Smooth muscle cell of the brain vasculature (primary cell): ENCODE measurements around the gene PPP1R14B.

Experiments used
- DNase-seq: peaks from one replicate; pipeline ENCODE4 v3.0.0-alpha.2; 2012; ENCODE audit warnings: low read depth, low spot score

Gene PPP1R14B

GRCh38 chr11:64246871-64247728, at the start of gene PPP1R14B:
TSS of gene PPP1R14B (minus strand) at chr11:64246943. CDS start at chr11:64246673, 270 bp downstream.
- DNase-seq, result peak; percentile 61

GRCh38 chr11:64296236-64296635, 49.5 kb upstream of the PPP1R14B start:
- no peak for DNase-seq

GRCh38 chr11:64295760-64296159, 49.0 kb upstream of the PPP1R14B start:
- DNase-seq, result no peak

- DNase-seq, result no peak
Observed at GRCh38 chr11:64294774-64295173, 48.0 kb upstream of the PPP1R14B start.

GRCh38 chr11:64292460-64293254, 45.9 kb upstream of the PPP1R14B start:
- no peak for DNase-seq

GRCh38 chr11:64291752-64292459, 45.2 kb upstream of the PPP1R14B start:
- DNase-seq, result no peak

GRCh38 chr11:64291262-64291751, 44.6 kb upstream of the PPP1R14B start, which contains the start of gene KCNK4:
TSS of gene KCNK4 (plus strand) at chr11:64291302. CDS start at chr11:64293019, 1,717 bp downstream.
- DNase-seq, result no peak

GRCh38 chr11:64290352-64291261, 43.9 kb upstream of the PPP1R14B start:
- no peak for DNase-seq

GRCh38 chr11:64289002-64289564, 42.3 kb upstream of the PPP1R14B start:
- DNase-seq, result no peak

- no peak for DNase-seq
Observed at GRCh38 chr11:64288353-64288750, 41.6 kb upstream of the PPP1R14B start.

- DNase-seq, result no peak
Observed at GRCh38 chr11:64287676-64288352, 41.1 kb upstream of the PPP1R14B start.

- DNase-seq, result no peak
Observed at GRCh38 chr11:64286801-64287159, 40.0 kb upstream of the PPP1R14B start.

GRCh38 chr11:64285885-64286800, 39.4 kb upstream of the PPP1R14B start:
- DNase-seq, result no peak

- DNase-seq, result no peak
Observed at GRCh38 chr11:64284962-64285884, 38.5 kb upstream of the PPP1R14B start, which contains the start of gene GPR137. TSS of gene GPR137 (plus strand) at chr11:64285848. CDS start at chr11:64286525, 677 bp downstream.

- DNase-seq, result peak; percentile 70
Observed at GRCh38 chr11:64284048-64284961, 37.6 kb upstream of the PPP1R14B start, which contains the start of gene BAD. TSS of gene BAD (minus strand) at chr11:64284665. CDS start at chr11:64284368, 297 bp downstream.

GRCh38 chr11:64283092-64283491, 36.3 kb upstream of the PPP1R14B start:
- DNase-seq, result no peak
